Measurements from ENCODE around the gene ZNF692.

DNA sequence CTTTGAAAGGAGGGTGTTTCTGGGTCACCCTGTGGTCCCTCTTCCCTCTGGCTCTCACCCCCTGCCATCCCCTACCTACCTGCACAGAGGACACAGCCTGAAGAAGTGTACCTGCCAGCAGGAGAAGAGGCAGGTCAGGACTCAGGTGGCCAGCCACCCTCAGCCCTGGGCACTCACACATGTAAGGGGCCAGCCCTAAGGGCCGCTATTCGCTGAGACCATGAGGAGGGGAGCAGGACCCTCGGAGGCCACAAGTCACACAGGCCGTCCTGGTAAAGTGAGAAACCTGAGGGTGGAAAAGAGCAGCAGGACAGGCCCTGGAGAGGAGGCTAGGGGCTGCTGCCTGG is 1.2 kb downstream of the ZNF692 start:
- TF ChIP-seq, protein P1, sequence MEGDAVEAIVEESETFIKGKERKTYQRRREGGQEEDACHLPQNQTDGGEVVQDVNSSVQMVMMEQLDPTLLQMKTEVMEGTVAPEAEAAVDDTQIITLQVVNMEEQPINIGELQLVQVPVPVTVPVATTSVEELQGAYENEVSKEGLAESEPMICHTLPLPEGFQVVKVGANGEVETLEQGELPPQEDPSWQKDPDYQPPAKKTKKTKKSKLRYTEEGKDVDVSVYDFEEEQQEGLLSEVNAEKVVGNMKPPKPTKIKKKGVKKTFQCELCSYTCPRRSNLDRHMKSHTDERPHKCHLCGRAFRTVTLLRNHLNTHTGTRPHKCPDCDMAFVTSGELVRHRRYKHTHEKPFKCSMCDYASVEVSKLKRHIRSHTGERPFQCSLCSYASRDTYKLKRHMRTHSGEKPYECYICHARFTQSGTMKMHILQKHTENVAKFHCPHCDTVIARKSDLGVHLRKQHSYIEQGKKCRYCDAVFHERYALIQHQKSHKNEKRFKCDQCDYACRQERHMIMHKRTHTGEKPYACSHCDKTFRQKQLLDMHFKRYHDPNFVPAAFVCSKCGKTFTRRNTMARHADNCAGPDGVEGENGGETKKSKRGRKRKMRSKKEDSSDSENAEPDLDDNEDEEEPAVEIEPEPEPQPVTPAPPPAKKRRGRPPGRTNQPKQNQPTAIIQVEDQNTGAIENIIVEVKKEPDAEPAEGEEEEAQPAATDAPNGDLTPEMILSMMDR (IDR thresholded peaks at IDR 0.05) = no peak
- TF ChIP-seq EP300 (IDR thresholded peaks at IDR 0.05) = no peak

All from ovary (tissue), 3 donors.